OCI-LY1 (cell line): ENCODE data around the gene UCN2.
A peak's percentile ranks its signal among the peaks of the same experiment; 100 is the strongest.

ENCODE experiments used
- H2AFZ ChIP-seq: fragments of 200-600 bp; sonication (generic), shearing (Covaris generic); 2 replicates; pipeline ENCODE4 v1.6.0; 2014; ENCODE audit warnings: antibody characterized with exemption, mild to moderate bottlenecking, low read length
- H3F3A ChIP-seq: fragments of 200-600 bp; sonication (generic), shearing (Covaris generic); 2 replicates; pipeline ENCODE4 v1.6.0; 2014; ENCODE audit warnings: mild to moderate bottlenecking, antibody characterized with exemption, low read length, moderate library complexity; ENCODE audit not compliant: insufficient read depth
- H3K27ac ChIP-seq: fragments of 200-600 bp; sonication (generic); 2 replicates; pipeline ENCODE4 v1.5.1; 2014; ENCODE audit warnings: low read length, mixed run types, mild to moderate bottlenecking, low read depth; ENCODE audit not compliant: poor library complexity, severe bottlenecking
- H3K27me3 ChIP-seq: fragments of 200-600 bp; sonication (generic); 2 replicates; pipeline ENCODE4 v1.6.0; 2014; ENCODE audit warnings: antibody characterized with exemption, mild to moderate bottlenecking, low read length, moderate library complexity; ENCODE audit not compliant: insufficient read depth
- H3K36me3 ChIP-seq: fragments of 200-600 bp; sonication (generic); 2 replicates; pipeline ENCODE4 v1.6.1; 2014; ENCODE audit warnings: mild to moderate bottlenecking, antibody characterized with exemption, low read length, moderate library complexity, mixed read lengths; ENCODE audit not compliant: insufficient read depth
- H3K4me1 ChIP-seq: fragments of 200-600 bp; sonication (generic); 2 replicates; pipeline ENCODE4 v1.5.1; 2014; ENCODE audit warnings: mild to moderate bottlenecking, low read length, moderate library complexity; ENCODE audit not compliant: insufficient read depth, severe bottlenecking
- H3K4me2 ChIP-seq: fragments of 200-600 bp; sonication (generic), shearing (Covaris generic); 2 replicates; pipeline ENCODE4 v1.6.1; 2014; ENCODE audit warnings: low read length
- H3K4me3 ChIP-seq: fragments of 200-600 bp; sonication (generic); 2 replicates; pipeline ENCODE4 v1.5.1; 2014; ENCODE audit warnings: low read length, low read depth, mild to moderate bottlenecking, mixed read lengths; ENCODE audit not compliant: poor library complexity, severe bottlenecking
- H3K79me2 ChIP-seq: fragments of 200-600 bp; shearing (Covaris generic); 2 replicates; pipeline ENCODE4 v1.6.1; 2016; ENCODE audit warnings: mixed run types, low read length, mixed read lengths; ENCODE audit not compliant: insufficient read depth
- H3K9ac ChIP-seq: fragments of 200-600 bp; sonication (generic), shearing (Covaris generic); 2 replicates; pipeline ENCODE4 v1.6.1; 2014; ENCODE audit warnings: mild to moderate bottlenecking, low read length, mixed read lengths
- H3K9me2 ChIP-seq: fragments of 200-600 bp; sonication (generic), shearing (Covaris generic); 2 replicates; pipeline ENCODE4 v1.6.1; 2014; ENCODE audit warnings: low read depth, mild to moderate bottlenecking, low read length, mixed read lengths
- H3K9me3 ChIP-seq: fragments of 200-600 bp; shearing (Covaris generic); 2 replicates; pipeline ENCODE4 v1.6.1; 2014; ENCODE audit warnings: low read length, mixed read lengths
- H4K20me1 ChIP-seq: fragments of 200-600 bp; sonication (generic), shearing (Covaris generic); 2 replicates; pipeline ENCODE4 v1.6.0; 2016; ENCODE audit warnings: mild to moderate bottlenecking, low read length; ENCODE audit not compliant: insufficient read depth
- CTCF ChIP-seq: fragments of 200-600 bp; sonication (generic), shearing (Covaris generic); IDR thresholded peaks from 2 replicates; pipeline ENCODE4 v1.5.1; 2017; ENCODE audit warnings: mild to moderate bottlenecking, antibody characterized with exemption, low read length, moderate library complexity, mixed read lengths
- EZH2 ChIP-seq: fragments of 200-600 bp; sonication (generic), shearing (Covaris generic); IDR thresholded peaks from 2 replicates; pipeline ENCODE4 v1.8.0; 2017; ENCODE audit warnings: borderline replicate concordance, mixed run types, mild to moderate bottlenecking, antibody characterized with exemption, low read length, moderate library complexity, mixed read lengths

The UCN2 gene

GRCh38 chr3:48562367-48563095, 1.1 kb downstream of the UCN2 start:
- H3K4me3 ChIP-seq: no peak overlapping the region
- no peak for TF ChIP-seq CTCF
- no peak for TF ChIP-seq EZH2
- H3K4me2 ChIP-seq: no peak overlapping the region
- no peak overlapping the region for H2AFZ ChIP-seq
- H3K9ac ChIP-seq: no peak overlapping the region
- no peaks in the 10 kb centered on the region for H3K79me2 ChIP-seq
- no peaks in the 10 kb centered on the region for H3K36me3 ChIP-seq
- no peaks in the 10 kb centered on the region for H4K20me1 ChIP-seq
- H3K27me3 ChIP-seq: no peaks in the 10 kb centered on the region; the same call in none of the 2 replicates
- H3K4me1 ChIP-seq: peaks cover 20% of the 10 kb centered on the region
- no peaks in the 10 kb centered on the region for H3F3A ChIP-seq
- H3K9me2 ChIP-seq: no peaks in the 10 kb centered on the region
- H3K27ac ChIP-seq: no peak overlapping the region
- no peaks in the 10 kb centered on the region for H3K9me3 ChIP-seq

GRCh38 chr3:48561045-48561736, 2.4 kb downstream of the UCN2 start:
- Histone ChIP-seq H3K9me2 (no peaks in the 10 kb centered on the region), H3K79me2 (no peaks in the 10 kb centered on the region), H3K36me3 (no peaks in the 10 kb centered on the region), H3K27ac (no peak overlapping the region), H3K4me2 (peak overlapping the region; percentile 32; the same call in 1 of the 2 replicates), H4K20me1 (no peaks in the 10 kb centered on the region), H3K4me1 (peaks cover 27% of the 10 kb centered on the region), H2AFZ (no peak overlapping the region), H3K27me3 (no peaks in the 10 kb centered on the region; the same call in none of the 2 replicates), H3K9ac (no peak overlapping the region; the same call in 1 of the 2 replicates), H3F3A (no peaks in the 10 kb centered on the region), H3K4me3 (no peak overlapping the region), H3K9me3 (no peaks in the 10 kb centered on the region)
- TF ChIP-seq CTCF (peak; percentile 12; the same call in 1 of the 2 replicates), EZH2 (no peak)

GRCh38 chr3:48560648-48561018, 2.9 kb downstream of the UCN2 start:
- H3K4me3 ChIP-seq: no peak overlapping the region
- peak overlapping the region; percentile 32; the same call in 1 of the 2 replicates for H3K4me2 ChIP-seq
- H3K4me1 ChIP-seq: peaks cover 33% of the 10 kb centered on the region
- no peak overlapping the region for H3K27ac ChIP-seq
- no peak overlapping the region for H2AFZ ChIP-seq
- H3K79me2 ChIP-seq: no peaks in the 10 kb centered on the region
- H4K20me1 ChIP-seq: no peaks in the 10 kb centered on the region
- H3K9me3 ChIP-seq: no peaks in the 10 kb centered on the region
- no peaks in the 10 kb centered on the region for H3F3A ChIP-seq
- no peaks in the 10 kb centered on the region; the same call in none of the 2 replicates for H3K27me3 ChIP-seq
- no peak overlapping the region; the same call in 1 of the 2 replicates for H3K9ac ChIP-seq
- TF ChIP-seq EZH2: no peak
- TF ChIP-seq CTCF: no peak
- no peaks in the 10 kb centered on the region for H3K9me2 ChIP-seq
- no peaks in the 10 kb centered on the region for H3K36me3 ChIP-seq
